ENCODE results near the gene ART1. TPM values are rescaled to one million over a fixed set of nuclear protein-coding genes. Genes with fewer than 3 reads are reported as not detected.

ART1 gene
- total RNA-seq, 4 donors from 2014 or later = 23.2 to 94.9 (median 41.7) TPM

GRCh38 chr11:3617990-3618389 is 26.9 kb upstream of the ART1 start:
- Histone ChIP-seq H3K9me3 (no peaks in the 10 kb centered on the region), H3K36me3 (no peaks in the 10 kb centered on the region), H3K27ac (no peak overlapping the region), H3K4me3 (no peak overlapping the region), H3K4me1 (peaks cover 19 to 27% of the 10 kb centered on the region in 2 donors), H3K27me3 (no peaks in the 10 kb centered on the region)
- in situ Hi-C loops (cut with MboI; ENCODE audit: low sequenced_read_pairs in 4 of 4) (no loop called here), intact Hi-C loops (cut with DNase I; ENCODE audit: low total_unique reads) (loop anchor here (10.0 kb wide), 2 partner anchors 177 to 573 kb away; partner anchors contain the start of gene NUP98)
- no peak for TF ChIP-seq CTCF (IDR thresholded peaks at IDR 0.05 in 4 of 5, conservative IDR thresholded peaks at IDR 0.05 in 1 of 5)
- TF ChIP-seq POLR2A (IDR thresholded peaks at IDR 0.05) = no peak
- no peak for DNase-seq
- ATAC-seq = no peak

GRCh38 chr11:3622521-3622920 is 22.4 kb upstream of the ART1 start:
- ATAC-seq (no peak), DNase-seq (no peak)
- H3K4me3 ChIP-seq = no peak overlapping the region
- TF ChIP-seq CTCF (IDR thresholded peaks at IDR 0.05 in 4 of 5, conservative IDR thresholded peaks at IDR 0.05 in 1 of 5) = no peak
- no peak for TF ChIP-seq POLR2A (IDR thresholded peaks at IDR 0.05)
- H3K27me3 ChIP-seq = no peaks in the 10 kb centered on the region
- no peaks in the 10 kb centered on the region for H3K9me3 ChIP-seq
- intact Hi-C loops (cut with DNase I; ENCODE audit: low total_unique reads) = no loop called here
- no peaks in the 10 kb centered on the region for H3K36me3 ChIP-seq
- H3K4me1 ChIP-seq = no peaks in the 10 kb centered on the region
- in situ Hi-C loops (cut with MboI; ENCODE audit: low sequenced_read_pairs in 4 of 4) = no loop called here
- no peak overlapping the region for H3K27ac ChIP-seq

GRCh38 chr11:3623121-3623520 is 21.8 kb upstream of the ART1 start:
- intact Hi-C loops (cut with DNase I; ENCODE audit: low total_unique reads) (no loop called here), in situ Hi-C loops (cut with MboI; ENCODE audit: low sequenced_read_pairs in 4 of 4) (no loop called here)
- Histone ChIP-seq H3K9me3 (no peaks in the 10 kb centered on the region), H3K4me1 (no peaks in the 10 kb centered on the region), H3K36me3 (no peaks in the 10 kb centered on the region), H3K27me3 (no peaks in the 10 kb centered on the region), H3K27ac (no peak overlapping the region), H3K4me3 (no peak overlapping the region)
- ATAC-seq (no peak), DNase-seq (no peak)
- TF ChIP-seq CTCF (IDR thresholded peaks at IDR 0.05 in 4 of 5, conservative IDR thresholded peaks at IDR 0.05 in 1 of 5) = no peak
- no peak for TF ChIP-seq POLR2A (IDR thresholded peaks at IDR 0.05)

- no peaks in the 10 kb centered on the region for H3K27me3 ChIP-seq
- H3K27ac ChIP-seq = no peak overlapping the region
- in situ Hi-C loops (cut with MboI; ENCODE audit: low sequenced_read_pairs in 4 of 4) (no loop called here), intact Hi-C loops (cut with DNase I; ENCODE audit: low total_unique reads) (no loop called here)
- ATAC-seq (no peak), DNase-seq (no peak)
- no peaks in the 10 kb centered on the region for H3K4me1 ChIP-seq
- H3K9me3 ChIP-seq = no peaks in the 10 kb centered on the region
- no peak for TF ChIP-seq CTCF (IDR thresholded peaks at IDR 0.05 in 4 of 5, conservative IDR thresholded peaks at IDR 0.05 in 1 of 5)
- TF ChIP-seq POLR2A (IDR thresholded peaks at IDR 0.05) = no peak
- H3K4me3 ChIP-seq = no peak overlapping the region
- no peaks in the 10 kb centered on the region for H3K36me3 ChIP-seq
Measured at GRCh38 chr11:3623767-3624458, 21.0 kb upstream of the ART1 start.

Data from gastrocnemius medialis (tissue), 4 donors.